ENCODE data around the gene PRMT3. TPM values are rescaled to one million over a fixed set of nuclear protein-coding genes. Genes with fewer than 3 reads are reported as not detected.

The PRMT3 gene
- total and polyA plus RNA-seq, 2 donors (not counting 1 experiment from before 2014, with no cell fraction given), result 6.0 to 18.3 TPM

- H3K4me1 Mint-ChIP-seq, result no peaks in the 10 kb centered on the region
- H3K79me2 ChIP-seq (ENCODE audit: control insufficient read depth, insufficient read depth, low read length), result no peaks in the 10 kb centered on the region
- peaks cover under 1% of the 10 kb centered on the region for H3K9me3 Mint-ChIP-seq (ENCODE audit: insufficient read depth)
- no peak for TF ChIP-seq EZH2 (IDR thresholded peaks at IDR 0.05; ENCODE audit: borderline replicate concordance, insufficient read depth, low read depth, low read length, poor library complexity, severe bottlenecking)
- TF ChIP-seq, protein P1, sequence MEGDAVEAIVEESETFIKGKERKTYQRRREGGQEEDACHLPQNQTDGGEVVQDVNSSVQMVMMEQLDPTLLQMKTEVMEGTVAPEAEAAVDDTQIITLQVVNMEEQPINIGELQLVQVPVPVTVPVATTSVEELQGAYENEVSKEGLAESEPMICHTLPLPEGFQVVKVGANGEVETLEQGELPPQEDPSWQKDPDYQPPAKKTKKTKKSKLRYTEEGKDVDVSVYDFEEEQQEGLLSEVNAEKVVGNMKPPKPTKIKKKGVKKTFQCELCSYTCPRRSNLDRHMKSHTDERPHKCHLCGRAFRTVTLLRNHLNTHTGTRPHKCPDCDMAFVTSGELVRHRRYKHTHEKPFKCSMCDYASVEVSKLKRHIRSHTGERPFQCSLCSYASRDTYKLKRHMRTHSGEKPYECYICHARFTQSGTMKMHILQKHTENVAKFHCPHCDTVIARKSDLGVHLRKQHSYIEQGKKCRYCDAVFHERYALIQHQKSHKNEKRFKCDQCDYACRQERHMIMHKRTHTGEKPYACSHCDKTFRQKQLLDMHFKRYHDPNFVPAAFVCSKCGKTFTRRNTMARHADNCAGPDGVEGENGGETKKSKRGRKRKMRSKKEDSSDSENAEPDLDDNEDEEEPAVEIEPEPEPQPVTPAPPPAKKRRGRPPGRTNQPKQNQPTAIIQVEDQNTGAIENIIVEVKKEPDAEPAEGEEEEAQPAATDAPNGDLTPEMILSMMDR (IDR thresholded peaks at IDR 0.05), result no peak
- no peak overlapping the region for H3K4me3 Mint-ChIP-seq
- no peak overlapping the region for H3K9ac ChIP-seq (ENCODE audit: low read length)
- no peaks in the 10 kb centered on the region for H3K36me3 ChIP-seq (replicated peaks in 1 of 2; ENCODE audit: control extremely low read depth in 1 of 2, control insufficient read depth in 1 of 2, extremely low read depth in 1 of 2, insufficient read depth in 2 of 2, low read length in 1 of 2)
- no peak for DNase-seq
- no peak overlapping the region for H3K27ac ChIP-seq (ENCODE audit: low read length in 2 of 2)
- no peaks in the 10 kb centered on the region for H4K20me1 ChIP-seq (ENCODE audit: control insufficient read depth, insufficient read depth, low read length, poor library complexity, severe bottlenecking)
- 62% methylated on average over 6 of the region's 8 CpGs for WGBS (ENCODE audit: insufficient coverage)
- H3K4me2 ChIP-seq (replicated peaks; ENCODE audit: low read depth, low read length, poor library complexity, severe bottlenecking), result no peak overlapping the region
- CTCF ChIA-PET, result no interaction called here
- no peak for ATAC-seq (ENCODE audit: low read depth)
- H2AFZ ChIP-seq (ENCODE audit: insufficient read depth, low read depth, low read length, poor library complexity, severe bottlenecking), result no peak overlapping the region
- H3K4me1 ChIP-seq (ENCODE audit: control insufficient read depth in 2 of 2, insufficient read depth in 2 of 2, low read length in 2 of 2), result no peaks in the 10 kb centered on the region
- H3K9me3 ChIP-seq (ENCODE audit: control extremely low read depth in 1 of 3, control insufficient read depth in 2 of 3, insufficient read depth in 1 of 3, low read length in 2 of 3), result no peaks in the 10 kb centered on the region
- POLR2A ChIA-PET, result no interaction called here
- H3K27me3 ChIP-seq (replicated peaks in 1 of 4; ENCODE audit: control extremely low read depth in 1 of 4, control insufficient read depth in 3 of 4, insufficient read depth in 4 of 4, low read length in 3 of 4), result no peaks in the 10 kb centered on the region
- H3K27me3 Mint-ChIP-seq, result peaks cover 9% of the 10 kb centered on the region
- no peak overlapping the region for H3K4me3 ChIP-seq (ENCODE audit: control extremely low read depth in 1 of 5, extremely low read depth in 1 of 5, insufficient read depth in 1 of 5, low read depth in 2 of 5, low read length in 4 of 5)
- H3K27ac Mint-ChIP-seq, result no peak overlapping the region
- intact Hi-C loops (cut with micrococcal nuclease), result no loop called here
Measured at GRCh38 chr11:20544603-20545237, 157.2 kb downstream of the PRMT3 start.

- CTCF ChIA-PET, result no interaction called here
- TF ChIP-seq, protein P1 (IDR thresholded peaks at IDR 0.05), result no peak
- no peak for TF ChIP-seq EZH2 (IDR thresholded peaks at IDR 0.05; ENCODE audit: borderline replicate concordance, insufficient read depth, low read depth, low read length, poor library complexity, severe bottlenecking)
- Histone ChIP-seq H3K4me1 (ENCODE audit: control insufficient read depth in 2 of 2, insufficient read depth in 2 of 2, low read length in 2 of 2) (no peaks in the 10 kb centered on the region), H2AFZ (ENCODE audit: insufficient read depth, low read depth, low read length, poor library complexity, severe bottlenecking) (no peak overlapping the region), H3K79me2 (ENCODE audit: control insufficient read depth, insufficient read depth, low read length) (no peaks in the 10 kb centered on the region), H3K4me3 (ENCODE audit: control extremely low read depth in 1 of 5, extremely low read depth in 1 of 5, insufficient read depth in 1 of 5, low read depth in 2 of 5, low read length in 4 of 5) (no peak overlapping the region), H3K27ac (ENCODE audit: low read length in 2 of 2) (no peak overlapping the region), H3K9ac (ENCODE audit: low read length) (no peak overlapping the region), H3K4me2 (replicated peaks; ENCODE audit: low read depth, low read length, poor library complexity, severe bottlenecking) (no peak overlapping the region), H3K36me3 (replicated peaks in 1 of 2; ENCODE audit: control extremely low read depth in 1 of 2, control insufficient read depth in 1 of 2, extremely low read depth in 1 of 2, insufficient read depth in 2 of 2, low read length in 1 of 2) (no peaks in the 10 kb centered on the region), H3K9me3 (ENCODE audit: control extremely low read depth in 1 of 3, control insufficient read depth in 2 of 3, insufficient read depth in 1 of 3, low read length in 2 of 3) (no peaks in the 10 kb centered on the region), H4K20me1 (ENCODE audit: control insufficient read depth, insufficient read depth, low read length, poor library complexity, severe bottlenecking) (no peaks in the 10 kb centered on the region), H3K27me3 (replicated peaks in 1 of 4; ENCODE audit: control extremely low read depth in 1 of 4, control insufficient read depth in 3 of 4, insufficient read depth in 4 of 4, low read length in 3 of 4) (no peaks in the 10 kb centered on the region)
- Mint-ChIP-seq H3K4me3 (no peak overlapping the region), H3K27ac (no peak overlapping the region), H3K9me3 (ENCODE audit: insufficient read depth) (no peaks in the 10 kb centered on the region), H3K4me1 (no peaks in the 10 kb centered on the region), H3K27me3 (no peaks in the 10 kb centered on the region)
- POLR2A ChIA-PET, result no interaction called here
- ATAC-seq (ENCODE audit: low read depth), result no peak
- WGBS (ENCODE audit: insufficient coverage), result no CpG with 5 or more reads among the region's 2 CpGs
- intact Hi-C loops (cut with micrococcal nuclease), result no loop called here
- no peak for DNase-seq
Measured at GRCh38 chr11:20547411-20547810, 159.9 kb downstream of the PRMT3 start.
